ENCODE results near the gene FADD.

Gene FADD, protein sequence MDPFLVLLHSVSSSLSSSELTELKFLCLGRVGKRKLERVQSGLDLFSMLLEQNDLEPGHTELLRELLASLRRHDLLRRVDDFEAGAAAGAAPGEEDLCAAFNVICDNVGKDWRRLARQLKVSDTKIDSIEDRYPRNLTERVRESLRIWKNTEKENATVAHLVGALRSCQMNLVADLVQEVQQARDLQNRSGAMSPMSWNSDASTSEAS

DNA sequence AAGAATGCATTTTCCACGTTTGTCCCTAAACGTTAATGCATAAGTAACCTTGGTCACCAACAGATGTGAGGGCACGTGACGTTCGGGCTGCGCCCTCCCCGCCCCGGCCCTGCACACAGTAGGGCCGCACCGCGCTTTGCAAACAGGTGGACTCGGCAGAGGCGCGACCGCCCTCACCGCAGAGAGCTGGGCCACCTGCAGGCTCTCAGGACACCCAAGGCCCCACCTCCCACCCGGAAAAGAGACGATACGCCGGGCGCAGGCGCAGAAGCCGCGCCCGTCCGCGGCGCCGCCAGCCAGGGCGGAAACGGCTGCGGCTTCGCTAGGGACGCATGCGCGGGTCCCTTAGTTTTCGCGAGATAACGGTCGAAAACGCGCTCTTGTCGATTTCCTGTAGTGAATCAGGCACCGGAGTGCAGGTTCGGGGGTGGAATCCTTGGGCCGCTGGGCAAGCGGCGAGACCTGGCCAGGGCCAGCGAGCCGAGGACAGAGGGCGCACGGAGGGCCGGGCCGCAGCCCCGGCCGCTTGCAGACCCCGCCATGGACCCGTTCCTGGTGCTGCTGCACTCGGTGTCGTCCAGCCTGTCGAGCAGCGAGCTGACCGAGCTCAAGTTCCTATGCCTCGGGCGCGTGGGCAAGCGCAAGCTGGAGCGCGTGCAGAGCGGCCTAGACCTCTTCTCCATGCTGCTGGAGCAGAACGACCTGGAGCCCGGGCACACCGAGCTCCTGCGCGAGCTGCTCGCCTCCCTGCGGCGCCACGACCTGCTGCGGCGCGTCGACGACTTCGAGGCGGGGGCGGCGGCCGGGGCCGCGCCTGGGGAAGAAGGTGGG, at the start of gene FADD:
Gene FADD, plus strand, starts transcription at position 377 of the 831 bp plus-strand sequence. Its CDS starts 164 bp downstream, at position 541.
- in situ Hi-C loops (cut with MboI; ENCODE audit: low pct_unique_long_range_greater_than_20kb, low sequenced_read_pairs), result no loop called here
- DNase-seq, result peak; percentile 92

DNA sequence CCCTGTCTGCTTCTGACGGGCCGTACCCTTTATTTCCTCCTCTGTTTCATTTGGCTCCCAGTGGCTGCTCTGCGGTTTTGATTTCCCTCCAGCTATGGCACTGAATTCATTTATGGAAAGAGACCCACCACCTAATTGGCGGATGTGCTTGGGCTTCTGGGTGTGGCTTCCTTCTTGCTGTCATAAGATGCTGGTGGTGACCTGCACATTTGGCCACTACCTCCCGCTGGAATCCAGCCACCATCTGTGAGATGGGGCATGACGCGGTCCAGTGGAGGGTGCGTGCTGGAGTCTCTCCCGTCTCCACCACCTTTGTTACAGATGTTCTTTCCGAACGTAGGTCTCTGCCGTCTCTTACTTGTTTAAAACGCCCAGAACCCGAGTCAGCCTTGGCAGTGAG, 47.7 kb upstream of the FADD start:
- in situ Hi-C loops (cut with MboI; ENCODE audit: low pct_unique_long_range_greater_than_20kb, low sequenced_read_pairs), result no loop called here
- DNase-seq, result no peak

GRCh38 chr11:70156291-70157037, 46.6 kb upstream of the FADD start:
- DNase-seq, result no peak
- in situ Hi-C loops (cut with MboI; ENCODE audit: low pct_unique_long_range_greater_than_20kb, low sequenced_read_pairs), result no loop called here

GRCh38 chr11:70158201-70158600, 44.9 kb upstream of the FADD start:
- in situ Hi-C loops (cut with MboI; ENCODE audit: low pct_unique_long_range_greater_than_20kb, low sequenced_read_pairs), result no loop called here
- no peak for DNase-seq

DNA sequence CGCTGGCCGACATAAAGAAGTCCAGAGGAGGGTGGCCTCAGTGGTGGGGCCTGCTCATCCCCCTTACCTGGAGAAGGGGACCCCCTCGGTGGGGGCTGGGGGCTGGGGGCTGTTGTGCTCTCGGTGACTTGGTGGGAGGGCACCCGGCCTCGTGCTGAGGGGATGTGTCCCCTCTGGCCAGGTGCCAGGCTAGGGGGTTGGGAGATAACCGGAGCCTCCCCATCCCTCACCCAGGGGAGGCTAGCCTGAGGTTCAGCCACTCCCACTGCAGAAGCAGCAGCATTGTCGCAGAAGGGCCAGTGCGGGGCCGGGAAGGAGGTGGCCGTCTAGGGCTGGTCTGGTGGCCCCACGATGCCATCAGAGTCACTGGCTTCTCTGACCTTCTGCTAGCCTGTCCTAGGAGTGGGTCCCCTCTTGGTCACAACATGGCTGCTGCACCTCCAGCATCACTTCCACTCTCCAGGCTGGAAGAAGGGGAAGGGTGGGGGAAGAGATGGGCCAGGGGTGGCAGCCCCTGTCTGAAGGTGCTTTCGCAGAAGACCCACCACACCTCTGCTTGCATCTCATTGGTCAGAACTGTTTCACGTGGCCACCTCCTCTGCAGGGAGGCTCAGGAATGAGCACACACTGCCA, 44.2 kb upstream of the FADD start:
- in situ Hi-C loops (cut with MboI; ENCODE audit: low pct_unique_long_range_greater_than_20kb, low sequenced_read_pairs), result no loop called here
- DNase-seq, result no peak

- no peak for DNase-seq
- in situ Hi-C loops (cut with MboI; ENCODE audit: low pct_unique_long_range_greater_than_20kb, low sequenced_read_pairs), result no loop called here
Measured at GRCh38 chr11:70159627-70160570, 43.2 kb upstream of the FADD start.

DNA sequence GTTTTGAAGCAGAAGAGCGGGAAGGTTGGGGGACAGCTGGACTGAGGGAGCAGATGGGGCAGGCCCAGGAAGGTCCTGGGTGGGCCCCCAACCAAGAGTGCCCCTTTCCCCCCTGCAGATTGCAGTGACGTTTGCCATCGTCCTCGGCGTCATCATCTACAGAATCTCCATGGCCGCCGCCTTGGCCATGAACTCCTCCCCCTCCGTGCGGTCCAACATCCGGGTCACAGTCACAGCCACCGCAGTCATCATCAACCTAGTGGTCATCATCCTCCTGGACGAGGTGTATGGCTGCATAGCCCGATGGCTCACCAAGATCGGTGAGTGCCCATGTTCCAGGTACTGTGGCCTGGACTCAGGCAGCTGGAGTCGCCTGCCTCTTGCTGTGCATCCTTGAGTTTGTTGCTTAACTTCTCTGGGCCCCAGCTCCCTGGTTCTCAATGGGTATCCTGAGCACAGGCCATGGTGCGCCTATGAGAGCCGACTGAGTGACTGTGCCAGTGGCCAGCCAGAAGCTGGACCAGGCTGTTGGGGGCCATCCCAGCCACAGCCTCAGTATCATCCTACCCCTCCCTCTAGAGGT, 42.0 kb upstream of the FADD start:
- in situ Hi-C loops (cut with MboI; ENCODE audit: low pct_unique_long_range_greater_than_20kb, low sequenced_read_pairs), result no loop called here
- DNase-seq, result no peak

GRCh38 chr11:70164705-70165104, 38.4 kb upstream of the FADD start:
- no peak for DNase-seq
- in situ Hi-C loops (cut with MboI; ENCODE audit: low pct_unique_long_range_greater_than_20kb, low sequenced_read_pairs), result no loop called here

- DNase-seq, result no peak
- in situ Hi-C loops (cut with MboI; ENCODE audit: low pct_unique_long_range_greater_than_20kb, low sequenced_read_pairs), result no loop called here
Measured at GRCh38 chr11:70167120-70167519, 36.0 kb upstream of the FADD start.

- in situ Hi-C loops (cut with MboI; ENCODE audit: low pct_unique_long_range_greater_than_20kb, low sequenced_read_pairs), result no loop called here
Measured at GRCh38 chr11:70167723-70168404, 35.2 kb upstream of the FADD start.

DNA sequence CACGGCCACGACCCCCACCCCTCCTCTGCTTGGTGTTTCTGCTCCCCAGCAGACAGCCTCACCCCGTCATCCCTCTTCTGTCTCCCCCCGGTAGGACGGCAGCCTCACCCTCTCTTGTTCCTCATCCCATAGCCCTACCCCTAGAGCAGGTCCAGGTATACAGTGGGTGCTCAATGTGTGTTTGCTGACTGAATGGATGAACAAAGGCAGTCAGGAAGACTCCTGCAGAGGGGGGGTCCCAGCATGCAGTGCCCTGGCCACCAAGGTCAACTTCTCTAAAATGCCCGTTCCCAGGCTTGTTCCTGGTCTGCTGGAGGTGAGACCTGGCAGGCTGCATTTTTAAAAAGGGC, 34.7 kb upstream of the FADD start:
- no peak for DNase-seq
- in situ Hi-C loops (cut with MboI; ENCODE audit: low pct_unique_long_range_greater_than_20kb, low sequenced_read_pairs), result no loop called here

More at GRCh38 chr11:70167723-70168404, 35.2 kb upstream of the FADD start:
- DNase-seq, result no peak

GRCh38 chr11:70169127-70169526, 34.0 kb upstream of the FADD start:
- in situ Hi-C loops (cut with MboI; ENCODE audit: low pct_unique_long_range_greater_than_20kb, low sequenced_read_pairs), result no loop called here
- DNase-seq, result no peak

DNA sequence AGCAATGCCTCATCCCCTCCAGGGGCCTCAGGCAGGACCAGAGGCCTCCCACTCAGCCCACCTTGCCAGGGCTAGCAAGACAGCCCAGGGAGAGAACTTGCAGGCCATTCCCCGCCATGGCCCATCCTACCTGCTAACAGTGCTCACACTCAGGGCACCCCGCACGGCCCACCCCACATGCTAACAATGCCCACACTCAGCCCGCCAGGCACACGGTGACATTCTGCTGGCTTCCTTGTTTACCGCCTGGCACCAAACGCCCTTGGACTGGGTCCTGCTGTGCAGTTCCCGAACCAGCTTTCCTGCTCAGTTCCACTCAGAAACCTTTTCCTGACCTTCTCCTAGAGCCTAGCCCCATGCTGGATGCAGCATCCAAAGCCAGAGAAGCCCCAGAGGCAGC, 33.5 kb upstream of the FADD start:
- in situ Hi-C loops (cut with MboI; ENCODE audit: low pct_unique_long_range_greater_than_20kb, low sequenced_read_pairs), result no loop called here

DNA sequence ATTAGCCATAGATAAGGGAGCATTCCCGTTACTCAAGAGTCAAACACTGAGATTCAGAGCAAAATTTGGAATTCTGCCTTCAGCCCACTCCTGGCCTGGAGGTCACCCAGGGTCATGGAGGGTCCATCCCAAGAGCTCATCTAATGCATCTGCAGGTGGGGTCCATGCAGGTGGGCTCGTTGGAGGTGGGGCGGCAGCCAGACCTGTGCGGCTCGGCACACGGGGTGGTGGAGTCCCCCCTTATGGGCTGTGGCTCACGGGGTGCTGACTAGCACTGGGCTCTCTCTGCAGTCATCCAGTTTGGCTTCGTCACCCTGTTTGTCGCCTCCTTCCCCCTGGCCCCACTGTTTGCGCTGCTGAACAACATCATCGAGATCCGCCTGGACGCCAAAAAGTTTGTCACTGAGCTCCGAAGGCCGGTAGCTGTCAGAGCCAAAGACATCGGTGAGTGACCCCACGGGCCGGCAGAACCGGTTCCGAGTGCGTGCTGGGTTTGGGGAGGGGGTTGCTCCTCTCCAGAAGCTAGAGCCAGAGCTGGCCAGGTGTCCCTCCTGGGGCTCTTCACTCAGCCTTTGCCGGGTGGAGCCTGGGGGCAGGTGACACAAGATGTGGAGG, 32.4 kb upstream of the FADD start:
- in situ Hi-C loops (cut with MboI; ENCODE audit: low pct_unique_long_range_greater_than_20kb, low sequenced_read_pairs), result no loop called here
- DNase-seq, result no peak

More for the DNA sequence above, 33.5 kb upstream of the FADD start:
- DNase-seq, result no peak

GRCh38 chr11:70173018-70173417, 30.1 kb upstream of the FADD start:
- no peak for DNase-seq
- in situ Hi-C loops (cut with MboI; ENCODE audit: low pct_unique_long_range_greater_than_20kb, low sequenced_read_pairs), result no loop called here

GRCh38 chr11:70174547-70175235, 28.4 kb upstream of the FADD start:
- in situ Hi-C loops (cut with MboI; ENCODE audit: low pct_unique_long_range_greater_than_20kb, low sequenced_read_pairs), result loop anchor here (25.0 kb wide), 1 partner anchor 462 kb away; the partner anchor contains the start of gene FGF19

DNA sequence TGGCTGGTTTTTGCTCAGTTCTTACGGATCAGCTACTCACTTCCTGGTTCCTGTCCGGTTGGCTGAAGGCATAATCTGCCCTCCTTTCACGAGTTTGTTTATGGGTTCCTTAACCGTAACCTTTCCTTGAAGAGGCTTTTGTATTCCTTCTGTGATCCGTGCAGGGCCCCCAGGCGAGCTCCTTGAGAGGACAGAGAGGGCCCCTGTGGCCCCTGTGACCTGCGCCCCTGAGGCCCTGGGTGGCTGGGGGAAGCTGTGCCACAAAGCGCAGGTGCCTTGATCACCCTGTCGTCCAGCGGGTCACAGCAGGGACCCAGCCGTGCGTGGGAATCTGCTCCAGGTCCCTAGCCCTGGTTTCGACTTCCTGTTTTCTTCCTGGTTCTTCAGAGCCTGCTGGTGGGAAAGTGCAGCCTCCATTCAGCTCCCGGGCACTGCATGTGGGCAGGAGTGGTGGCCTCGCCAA, 27.8 kb upstream of the FADD start:
- in situ Hi-C loops (cut with MboI; ENCODE audit: low pct_unique_long_range_greater_than_20kb, low sequenced_read_pairs), result loop anchor here (25.0 kb wide), 1 partner anchor 463 kb away; the partner anchor contains the start of gene FGF19
- DNase-seq, result no peak

More at GRCh38 chr11:70174547-70175235, 28.4 kb upstream of the FADD start:
- DNase-seq, result no peak

Measured in KBM-7 (cell line).